ENCODE measurements around the gene LRRC71.

Gene LRRC71

DNA sequence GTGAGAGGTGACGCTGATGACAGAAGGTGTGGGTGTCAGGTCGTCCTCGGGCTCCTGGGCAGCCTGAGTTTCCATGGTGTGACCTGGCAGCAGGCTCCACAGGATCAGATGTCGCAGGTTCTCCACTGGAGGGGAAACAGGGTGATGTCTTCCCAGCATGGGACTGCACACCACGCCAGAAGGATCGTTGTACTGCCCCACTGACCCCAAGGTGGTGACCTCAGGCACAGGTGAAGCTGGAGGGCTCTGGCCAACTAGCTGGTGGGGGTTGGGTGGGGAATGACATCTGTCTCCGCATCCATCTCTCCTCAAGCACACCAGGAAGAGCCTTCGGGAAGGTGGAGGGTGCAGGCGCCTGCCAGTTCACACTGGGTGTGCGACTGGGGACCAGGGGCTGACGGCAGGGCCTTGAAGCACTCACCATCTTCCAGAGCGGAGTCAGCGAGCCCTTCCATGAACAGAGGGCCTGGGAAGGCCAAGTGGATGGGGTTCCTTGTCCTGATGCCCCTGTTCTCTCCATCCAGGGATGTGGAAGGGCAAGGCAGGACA, 19.4 kb downstream of the LRRC71 start:
- peaks cover 98% of the 10 kb centered on the region for H3K36me3 ChIP-seq
- DNase-seq: no peak
- no peak overlapping the region for H3K4me3 ChIP-seq (ENCODE audit: low read depth, low read length)

GRCh38 chr1:156941675-156942074, 21.2 kb downstream of the LRRC71 start:
- Histone ChIP-seq H3K9me3 (ENCODE audit: severe bottlenecking) (no peaks in the 10 kb centered on the region), H3K36me3 (peaks cover 100% of the 10 kb centered on the region), H3K27ac (no peak overlapping the region), H3K27me3 (ENCODE audit: insufficient read depth, low read depth, severe bottlenecking) (no peaks in the 10 kb centered on the region), H3K4me3 (ENCODE audit: low read depth, low read length) (no peak overlapping the region)
- no peak for DNase-seq
- no peak for TF ChIP-seq CTCF (IDR thresholded peaks at IDR 0.05; ENCODE audit: low read depth, low read length)

More for the DNA sequence above, 19.4 kb downstream of the LRRC71 start:
- no peaks in the 10 kb centered on the region for H3K27me3 ChIP-seq (ENCODE audit: insufficient read depth, low read depth, severe bottlenecking)
- no peak for TF ChIP-seq CTCF (IDR thresholded peaks at IDR 0.05; ENCODE audit: low read depth, low read length)
- H3K9me3 ChIP-seq (ENCODE audit: severe bottlenecking): no peaks in the 10 kb centered on the region
- no peak overlapping the region for H3K27ac ChIP-seq

- Histone ChIP-seq H3K27me3 (ENCODE audit: insufficient read depth, low read depth, severe bottlenecking) (no peaks in the 10 kb centered on the region), H3K9me3 (ENCODE audit: severe bottlenecking) (no peaks in the 10 kb centered on the region), H3K36me3 (peaks cover 100% of the 10 kb centered on the region), H3K27ac (no peak overlapping the region), H3K4me3 (ENCODE audit: low read depth, low read length) (no peak overlapping the region)
- no peak for DNase-seq
- TF ChIP-seq CTCF (IDR thresholded peaks at IDR 0.05; ENCODE audit: low read depth, low read length): no peak
Observed at GRCh38 chr1:156942176-156942575, 21.7 kb downstream of the LRRC71 start.

DNA sequence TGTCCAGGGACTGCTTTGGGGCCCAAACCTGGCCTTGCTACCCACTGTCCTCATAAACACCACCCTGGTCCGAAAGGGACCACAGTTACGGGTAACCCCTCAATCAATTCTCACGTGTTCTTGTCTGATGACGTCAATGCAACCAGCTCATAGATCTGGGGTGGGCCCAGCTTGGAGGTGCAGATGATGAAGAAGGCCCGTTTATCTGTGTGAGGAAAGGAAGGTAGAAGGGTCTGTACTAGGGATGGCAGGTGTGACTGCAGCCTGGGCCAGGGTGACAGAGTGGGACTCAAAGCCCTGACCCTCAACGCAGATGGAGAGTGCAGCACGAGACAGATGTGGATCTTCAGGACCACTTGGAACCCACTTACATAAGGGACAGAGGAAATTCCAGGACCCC, 22.1 kb downstream of the LRRC71 start:
- Histone ChIP-seq H3K9me3 (ENCODE audit: severe bottlenecking) (no peaks in the 10 kb centered on the region), H3K27ac (no peak overlapping the region), H3K4me3 (ENCODE audit: low read depth, low read length) (no peak overlapping the region), H3K36me3 (peaks cover 100% of the 10 kb centered on the region), H3K27me3 (ENCODE audit: insufficient read depth, low read depth, severe bottlenecking) (no peaks in the 10 kb centered on the region)
- no peak for DNase-seq
- no peak for TF ChIP-seq CTCF (IDR thresholded peaks at IDR 0.05; ENCODE audit: low read depth, low read length)

GRCh38 chr1:156943756-156944155, 23.3 kb downstream of the LRRC71 start:
- DNase-seq: no peak
- Histone ChIP-seq H3K27ac (no peak overlapping the region), H3K4me3 (ENCODE audit: low read depth, low read length) (no peak overlapping the region), H3K36me3 (peaks cover 100% of the 10 kb centered on the region), H3K9me3 (ENCODE audit: severe bottlenecking) (no peaks in the 10 kb centered on the region), H3K27me3 (ENCODE audit: insufficient read depth, low read depth, severe bottlenecking) (no peaks in the 10 kb centered on the region)
- no peak for TF ChIP-seq CTCF (IDR thresholded peaks at IDR 0.05; ENCODE audit: low read depth, low read length)

GRCh38 chr1:156944268-156944667, 23.8 kb downstream of the LRRC71 start:
- no peak overlapping the region for H3K4me3 ChIP-seq (ENCODE audit: low read depth, low read length)
- H3K27ac ChIP-seq: no peak overlapping the region
- no peaks in the 10 kb centered on the region for H3K9me3 ChIP-seq (ENCODE audit: severe bottlenecking)
- no peaks in the 10 kb centered on the region for H3K27me3 ChIP-seq (ENCODE audit: insufficient read depth, low read depth, severe bottlenecking)
- DNase-seq: no peak
- no peak for TF ChIP-seq CTCF (IDR thresholded peaks at IDR 0.05; ENCODE audit: low read depth, low read length)
- peaks cover 100% of the 10 kb centered on the region for H3K36me3 ChIP-seq

All from WERI-Rb-1 (cell line).